HG03045 (cell line): ENCODE results near the gene SMYD3.

Experiments
- ATAC-seq: cut with Tn5 transposase; IDR thresholded peaks from one replicate; pipeline ENCODE4 v1.9.1; 2021; ENCODE audit warnings: mild to moderate bottlenecking, moderate library complexity; ENCODE audit not compliant: unreplicated experiment

SMYD3 gene

DNA sequence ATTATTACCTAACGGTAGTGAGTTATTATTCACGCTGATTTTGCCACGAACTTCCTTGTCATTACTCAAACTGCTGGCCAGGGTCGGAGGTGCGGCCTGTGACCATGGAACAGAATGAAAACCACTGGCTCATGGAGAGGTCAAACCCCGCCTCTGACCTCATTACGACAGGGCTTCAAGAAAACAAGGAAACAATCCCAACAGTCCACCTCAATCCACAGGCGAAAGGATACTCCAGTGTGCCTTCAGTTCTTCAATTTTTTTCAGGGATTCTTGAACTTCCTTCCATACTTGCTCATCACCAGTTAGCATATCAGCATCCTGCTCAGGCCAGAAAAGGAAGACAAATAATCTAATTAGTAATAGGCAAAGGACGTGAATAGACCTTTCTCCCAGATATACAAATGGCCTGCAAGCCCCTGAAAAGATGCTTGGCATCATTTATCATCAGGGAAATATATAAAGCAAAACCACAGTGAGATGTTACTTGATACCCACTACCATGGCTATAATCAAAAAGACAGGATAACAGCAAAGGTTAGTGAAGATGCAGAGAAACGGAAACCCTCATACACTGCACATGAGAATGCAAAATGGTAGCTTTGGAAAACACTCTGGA is 643.4 kb downstream of the SMYD3 start:
- ATAC-seq, result no peak

GRCh38 chr1:245862812-245863540 is 644.1 kb downstream of the SMYD3 start:
- no peak for ATAC-seq

DNA sequence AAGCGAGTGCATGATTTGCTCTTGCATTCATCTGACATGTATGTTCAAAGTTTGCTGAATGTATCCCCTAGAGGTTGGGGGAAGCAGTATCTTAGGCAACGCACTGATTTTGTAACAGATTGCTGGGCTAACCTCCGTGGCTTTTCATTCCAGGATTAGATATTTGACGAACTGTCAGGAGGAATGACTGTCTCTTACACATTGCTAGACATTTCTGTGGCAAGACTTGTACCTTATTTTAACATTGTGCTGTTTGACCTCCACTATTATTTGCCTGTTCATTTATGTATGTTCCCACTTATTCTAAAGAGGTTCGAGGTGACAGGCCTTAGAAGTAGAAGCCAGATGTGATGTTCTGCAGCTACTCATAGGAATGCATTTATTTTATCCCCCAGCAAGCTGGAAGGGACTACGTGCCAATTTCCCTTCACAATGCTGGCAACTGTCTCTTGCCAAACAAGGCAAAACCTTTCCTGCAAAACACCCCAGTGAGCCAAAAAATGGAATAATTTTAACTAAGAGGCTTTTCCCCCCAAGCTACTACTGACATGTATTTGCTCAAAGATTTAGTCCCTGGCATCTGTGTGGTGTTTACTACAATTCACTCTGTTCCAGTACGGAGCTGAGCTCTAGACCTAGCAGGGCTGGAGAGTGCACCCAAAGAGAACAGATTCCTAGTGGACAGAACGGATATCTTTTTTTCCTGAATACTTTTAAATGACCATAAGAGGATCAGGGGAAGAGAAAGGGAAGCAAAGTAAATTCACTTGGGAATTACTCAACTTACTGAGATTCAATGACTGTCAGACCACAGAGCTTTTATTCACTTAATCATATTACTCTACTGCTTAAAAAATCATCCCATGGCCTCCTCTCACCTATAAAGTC is 646.2 kb downstream of the SMYD3 start:
- no peak for ATAC-seq

GRCh38 chr1:245859493-245860114 is 647.5 kb downstream of the SMYD3 start:
- ATAC-seq, result no peak

- ATAC-seq, result no peak
These were observed 648.2 kb downstream of the SMYD3 start for GRCh38 chr1:245858722-245859492.

DNA sequence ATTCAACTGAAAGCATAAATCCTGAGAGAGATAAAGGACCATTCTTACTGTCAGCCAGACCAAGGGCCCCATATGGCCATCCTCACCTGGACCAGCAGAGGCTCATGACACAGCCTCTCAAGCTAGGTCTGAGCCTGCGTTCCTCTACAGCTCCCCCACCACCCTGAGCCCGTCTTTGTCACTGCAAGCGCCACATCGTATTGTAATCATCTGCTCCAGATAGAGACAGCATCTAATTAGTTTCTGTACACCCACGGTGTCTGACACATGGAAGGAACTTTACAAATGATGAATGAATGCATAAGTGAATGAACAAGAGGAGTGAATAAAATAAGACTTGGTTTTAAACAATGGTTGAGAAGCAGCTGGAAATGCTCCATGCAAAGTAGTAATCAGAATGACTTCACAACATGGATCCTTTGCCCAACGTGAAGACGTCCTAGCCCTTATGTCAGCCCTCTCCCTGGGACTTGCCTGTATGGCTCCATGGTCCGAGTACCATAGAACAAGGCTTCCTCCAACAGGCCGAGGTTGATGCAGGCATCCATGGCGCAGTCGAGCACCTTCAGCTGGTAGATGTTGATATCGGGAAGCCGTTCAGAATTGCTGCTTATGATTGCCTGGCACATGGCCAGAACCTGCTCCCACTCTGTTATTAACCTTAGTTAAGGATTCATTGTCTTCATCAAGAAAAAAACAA is 648.9 kb downstream of the SMYD3 start:
- ATAC-seq, result no peak

DNA sequence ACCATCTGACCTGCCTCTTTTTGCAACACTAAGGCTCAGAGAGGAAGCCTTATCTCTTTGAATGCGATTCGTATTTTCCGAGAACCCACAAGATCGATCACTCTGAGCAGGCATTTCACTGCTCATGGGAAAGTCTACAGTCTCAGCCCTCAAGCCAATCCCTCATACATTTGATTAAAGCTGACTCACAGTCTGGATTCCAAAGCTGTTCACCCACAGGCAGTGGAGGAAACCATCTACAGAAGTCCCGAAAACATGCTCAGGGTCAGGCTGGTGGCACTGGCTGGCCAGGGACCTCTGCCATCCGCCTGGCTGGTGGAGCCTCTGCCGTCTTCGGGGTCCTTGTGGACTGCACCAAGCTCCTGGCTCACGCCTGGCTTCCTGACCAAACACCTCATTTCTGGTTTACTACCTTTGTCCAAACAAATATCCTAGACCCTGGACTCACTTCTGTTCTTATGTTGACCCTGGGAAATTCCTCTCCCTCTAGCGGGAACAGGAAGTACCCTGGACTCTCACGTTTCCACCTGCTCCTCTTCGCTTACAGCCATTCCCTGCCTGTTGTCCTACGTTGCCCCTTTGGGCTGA is 650.0 kb downstream of the SMYD3 start:
- ATAC-seq, result no peak

- ATAC-seq, result no peak
These were observed 651.0 kb downstream of the SMYD3 start for GRCh38 chr1:245855846-245856730.

DNA sequence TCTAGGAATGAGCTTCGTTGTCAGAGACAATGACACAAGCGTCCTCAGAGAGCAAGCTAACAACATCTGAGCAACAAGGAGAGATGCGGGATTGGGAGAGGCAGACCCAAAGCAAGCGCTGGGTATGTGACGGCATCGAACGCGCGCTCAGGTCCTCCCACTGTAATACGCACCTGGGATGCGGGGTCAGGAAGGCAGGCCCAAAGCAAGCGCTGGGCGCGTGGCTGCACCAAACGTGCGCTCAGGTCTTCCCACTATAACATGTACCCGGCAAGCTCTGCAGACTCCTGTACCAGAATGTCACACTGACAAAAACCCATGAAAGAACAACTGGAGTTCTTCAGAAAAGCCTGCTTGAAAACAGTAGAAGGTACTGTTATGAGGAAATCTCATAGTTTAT is 653.8 kb downstream of the SMYD3 start:
- ATAC-seq, result no peak

- ATAC-seq, result no peak
These were observed 664.0 kb downstream of the SMYD3 start for GRCh38 chr1:245843101-245843500.

- ATAC-seq, result no peak
These were observed 665.0 kb downstream of the SMYD3 start for GRCh38 chr1:245842106-245842505.

DNA sequence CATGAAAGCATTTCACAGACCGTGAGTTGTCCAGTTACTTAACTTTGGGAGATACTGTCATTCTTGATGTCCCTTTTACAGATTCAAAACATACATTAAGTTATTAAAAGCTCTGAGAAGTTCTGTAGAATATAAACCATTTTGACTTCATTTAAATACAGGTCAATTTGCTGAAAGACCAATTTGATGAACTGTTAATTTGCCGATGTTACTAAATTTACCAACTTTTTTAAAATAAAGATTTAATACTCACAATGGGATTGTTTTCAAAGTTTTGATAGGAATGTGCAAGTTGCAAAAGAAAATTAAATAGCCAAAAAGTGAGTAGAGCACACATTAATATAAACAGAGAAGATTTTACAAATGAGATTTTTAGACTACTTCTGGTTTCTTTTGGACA is 666.1 kb downstream of the SMYD3 start:
- no peak for ATAC-seq

DNA sequence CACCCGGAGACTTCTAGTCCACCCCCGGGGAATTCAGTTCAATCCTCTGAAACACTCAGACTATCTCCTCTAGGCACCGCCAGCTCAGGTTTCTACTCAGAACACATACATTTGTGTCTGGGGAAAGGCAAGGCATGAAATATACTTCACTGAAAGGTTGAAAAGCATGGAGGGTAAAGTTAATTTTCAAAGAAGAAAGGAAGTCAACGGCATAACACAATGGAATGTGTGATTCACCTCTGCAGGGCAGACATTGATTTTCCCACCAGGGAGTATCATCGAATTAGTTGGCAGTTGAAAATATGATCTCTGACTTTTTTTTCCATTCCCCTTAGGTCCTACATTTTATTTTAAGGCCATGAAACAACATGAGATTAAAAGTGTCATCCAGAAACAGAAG is 669.4 kb downstream of the SMYD3 start:
- ATAC-seq, result no peak

- ATAC-seq, result no peak
These were observed 671.7 kb downstream of the SMYD3 start for GRCh38 chr1:245835386-245835785.

GRCh38 chr1:245834002-245834401 is 673.1 kb downstream of the SMYD3 start:
- no peak for ATAC-seq

DNA sequence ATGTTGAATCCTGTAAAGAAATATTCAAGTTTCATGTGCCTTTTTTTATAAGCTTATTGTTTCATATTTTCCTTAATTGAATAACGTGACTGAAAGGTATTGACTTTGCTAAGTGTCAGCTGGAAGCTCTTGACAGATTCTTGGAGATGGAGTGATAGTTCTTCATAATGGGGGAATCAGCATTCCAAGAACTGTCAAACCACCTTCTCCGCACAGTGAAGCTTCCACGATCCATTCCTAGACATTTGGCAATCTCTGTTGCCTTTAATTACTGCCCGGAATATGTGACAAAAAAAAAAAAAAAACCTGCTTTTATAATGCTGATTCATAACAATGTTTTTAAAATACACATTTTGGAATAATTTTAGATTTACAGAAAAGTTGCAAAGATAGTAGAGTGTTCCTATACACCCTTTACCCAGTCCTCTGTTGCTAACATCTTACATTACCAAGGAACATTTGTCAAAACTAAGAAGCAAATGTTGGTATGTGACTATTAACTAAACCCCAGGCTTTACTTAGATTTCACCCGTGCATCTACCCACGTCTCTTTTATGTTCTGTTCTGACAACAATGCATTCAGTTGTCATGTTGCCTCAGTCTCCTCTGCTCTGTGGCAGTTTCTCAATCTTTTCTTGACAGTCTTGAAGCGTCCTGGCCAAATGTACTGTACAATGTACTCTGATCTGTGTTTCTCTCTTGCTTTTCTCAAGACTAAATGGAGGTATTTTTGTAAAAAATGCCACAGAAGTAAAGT is 674.1 kb downstream of the SMYD3 start:
- ATAC-seq, result no peak

DNA sequence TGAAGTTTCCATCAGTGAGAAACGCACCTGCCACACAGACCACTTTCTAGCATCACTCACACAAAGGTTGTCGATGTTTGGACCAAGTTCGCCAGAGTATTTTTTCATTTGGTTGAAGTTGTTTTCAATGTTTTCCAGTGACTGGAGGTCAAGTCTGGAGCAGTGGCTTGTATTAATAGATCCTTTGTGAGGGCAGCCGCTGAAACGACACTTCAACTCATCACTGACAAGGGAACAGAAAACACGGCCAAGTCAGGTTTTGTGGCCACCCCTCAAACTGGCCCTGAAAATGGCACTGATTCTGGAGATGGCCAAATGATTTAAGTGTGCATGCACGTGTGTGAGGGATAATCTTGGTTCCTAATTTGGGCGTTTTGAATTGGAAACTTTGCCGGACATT is 675.6 kb downstream of the SMYD3 start:
- no peak for ATAC-seq

- no peak for ATAC-seq
These were observed 677.3 kb downstream of the SMYD3 start for GRCh38 chr1:245829826-245830225.
